ENCODE data around the gene KCTD15. TPM values are rescaled to one million over a fixed set of nuclear protein-coding genes. Genes with fewer than 3 reads are reported as not detected.

Gene KCTD15
- total RNA-seq, 1 donor from 2014 or later = 53.2 TPM

DNA sequence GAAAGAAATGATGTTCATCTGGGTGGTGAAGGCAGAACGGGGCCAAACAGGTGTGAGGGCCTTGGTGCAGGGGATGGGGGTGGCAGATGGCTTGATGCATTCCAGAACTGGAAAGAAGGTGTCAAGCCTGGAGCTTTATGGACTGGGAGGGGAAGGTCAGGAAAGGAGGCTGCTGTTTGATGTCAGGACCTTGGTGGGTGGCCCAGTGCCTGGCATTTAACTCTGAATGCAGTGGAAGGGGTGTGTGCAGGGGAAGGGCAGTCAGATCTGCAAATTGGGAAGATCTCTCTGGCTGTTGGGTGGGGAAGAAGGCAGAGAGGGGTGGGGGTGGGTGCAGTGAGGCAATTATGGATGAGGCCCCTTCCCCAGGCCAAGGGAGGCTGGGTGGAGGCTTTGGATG lies 11.7 kb downstream of the KCTD15 start:
- Mint-ChIP-seq H3K4me3 (no peak overlapping the region), H3K36me3 (peaks cover 18% of the 10 kb centered on the region), H3K4me1 (ENCODE audit: unreplicated experiment) (no peaks in the 10 kb centered on the region), H3K9me3 (no peaks in the 10 kb centered on the region), H3K27me3 (no peaks in the 10 kb centered on the region), H3K27ac (no peak overlapping the region)
- no peak for DNase-seq (ENCODE audit: extremely low spot score, unreplicated experiment)
- no peak for TF ChIP-seq CTCF (conservative IDR thresholded peaks at IDR 0.05)

DNA sequence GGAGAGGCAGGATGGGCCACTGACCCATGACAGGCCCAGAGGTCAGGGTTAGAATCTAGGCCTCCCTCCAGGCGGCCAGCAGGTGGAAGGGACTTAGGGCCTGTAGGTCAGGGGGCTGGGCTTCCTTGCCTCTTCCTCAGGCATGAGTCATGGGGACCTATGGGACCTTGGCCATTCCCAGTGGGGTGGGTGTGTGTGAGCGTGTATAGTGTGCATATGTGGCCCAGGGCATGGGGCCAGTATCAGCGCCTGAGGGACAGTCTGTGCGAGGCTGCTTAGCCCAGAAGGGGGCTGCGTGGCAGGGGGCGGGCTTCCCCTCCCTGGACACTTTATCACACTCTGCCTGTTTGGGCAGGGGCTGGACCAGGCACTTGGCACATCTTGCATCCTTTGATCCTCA lies 13.3 kb downstream of the KCTD15 start:
- H3K36me3 Mint-ChIP-seq = peaks cover 27% of the 10 kb centered on the region
- no peaks in the 10 kb centered on the region for H3K27me3 Mint-ChIP-seq
- H3K4me1 Mint-ChIP-seq (ENCODE audit: unreplicated experiment) = peaks cover 7% of the 10 kb centered on the region
- no peak for TF ChIP-seq CTCF (conservative IDR thresholded peaks at IDR 0.05)
- no peak overlapping the region for H3K27ac Mint-ChIP-seq
- H3K4me3 Mint-ChIP-seq = no peak overlapping the region
- no peak for DNase-seq (ENCODE audit: extremely low spot score, unreplicated experiment)
- no peaks in the 10 kb centered on the region for H3K9me3 Mint-ChIP-seq

DNA sequence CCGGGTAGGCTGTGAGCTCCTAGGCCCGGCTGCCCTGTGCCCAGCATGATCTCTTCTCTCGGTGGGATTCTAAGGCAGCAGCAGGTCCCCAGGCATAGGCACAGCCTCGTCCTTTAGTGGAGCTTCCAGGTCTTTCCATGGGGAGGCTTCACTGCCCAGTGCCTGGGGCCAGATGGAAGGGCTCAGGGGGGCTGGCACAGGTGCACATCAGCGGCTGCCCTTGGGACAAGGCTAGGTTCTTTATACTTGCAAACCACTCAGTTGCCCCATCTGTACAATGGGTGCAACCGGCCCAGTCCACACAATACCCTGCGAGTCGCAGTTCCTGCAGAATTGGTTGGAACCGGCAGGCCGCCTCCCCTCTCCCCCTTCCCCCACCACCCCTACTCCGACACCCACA lies 14.2 kb downstream of the KCTD15 start:
- no peak overlapping the region for H3K4me3 Mint-ChIP-seq
- H3K9me3 Mint-ChIP-seq = no peaks in the 10 kb centered on the region
- no peak for DNase-seq (ENCODE audit: extremely low spot score, unreplicated experiment)
- peaks cover 12% of the 10 kb centered on the region for H3K4me1 Mint-ChIP-seq (ENCODE audit: unreplicated experiment)
- no peak for TF ChIP-seq CTCF (conservative IDR thresholded peaks at IDR 0.05)
- H3K36me3 Mint-ChIP-seq = peaks cover 30% of the 10 kb centered on the region
- H3K27ac Mint-ChIP-seq = no peak overlapping the region
- no peaks in the 10 kb centered on the region for H3K27me3 Mint-ChIP-seq

DNA sequence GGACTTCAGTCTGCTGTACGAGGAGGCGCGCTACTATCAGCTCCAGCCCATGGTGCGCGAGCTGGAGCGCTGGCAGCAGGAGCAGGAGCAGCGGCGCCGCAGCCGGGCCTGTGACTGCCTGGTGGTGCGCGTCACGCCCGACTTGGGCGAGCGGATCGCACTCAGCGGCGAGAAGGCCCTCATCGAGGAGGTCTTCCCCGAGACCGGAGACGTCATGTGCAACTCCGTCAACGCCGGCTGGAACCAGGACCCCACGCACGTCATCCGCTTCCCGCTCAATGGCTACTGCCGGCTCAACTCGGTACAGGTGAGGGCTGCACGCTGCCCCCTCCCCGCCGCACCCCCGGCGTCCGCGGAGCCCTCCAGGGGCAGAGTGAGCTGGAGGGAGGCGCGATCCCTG lies 14.6 kb downstream of the KCTD15 start:
- no peaks in the 10 kb centered on the region for H3K9me3 Mint-ChIP-seq
- H3K27me3 Mint-ChIP-seq = no peaks in the 10 kb centered on the region
- no peak overlapping the region for H3K27ac Mint-ChIP-seq
- DNase-seq (ENCODE audit: extremely low spot score, unreplicated experiment) = no peak
- H3K4me3 Mint-ChIP-seq = no peak overlapping the region
- TF ChIP-seq CTCF (conservative IDR thresholded peaks at IDR 0.05) = no peak
- H3K36me3 Mint-ChIP-seq = peaks cover 26% of the 10 kb centered on the region
- peaks cover 12% of the 10 kb centered on the region for H3K4me1 Mint-ChIP-seq (ENCODE audit: unreplicated experiment)

DNA sequence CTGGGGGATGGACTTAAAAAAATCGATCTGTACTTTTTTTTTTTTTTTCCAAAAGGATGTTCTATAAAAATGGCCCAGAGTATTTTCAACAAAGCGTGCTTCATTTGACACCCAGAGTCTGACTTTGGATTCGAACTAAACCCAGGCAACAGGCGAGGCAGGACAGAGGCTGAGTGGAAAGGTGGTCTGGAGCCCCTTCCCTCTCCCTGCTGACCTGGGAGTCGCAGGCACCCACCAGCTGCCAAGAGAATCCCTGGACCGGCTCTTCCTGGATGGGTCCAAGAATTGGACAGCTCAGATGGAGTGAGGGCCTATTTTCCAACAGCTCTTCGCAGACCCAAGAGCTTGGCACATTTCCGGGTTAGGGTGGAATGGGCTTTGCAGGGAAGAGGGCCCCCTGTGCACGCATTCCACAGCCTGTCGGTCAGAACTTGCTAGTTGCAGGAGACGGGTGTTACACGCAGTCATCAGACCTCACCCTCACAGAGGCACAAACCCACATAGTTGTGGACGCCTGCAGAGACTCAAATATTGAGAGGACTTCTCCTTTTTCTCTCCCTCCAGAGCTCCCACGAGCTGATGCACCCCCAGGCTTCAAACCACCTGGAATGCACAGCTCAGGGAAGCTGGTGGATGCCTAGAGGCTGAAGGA lies 15.2 kb downstream of the KCTD15 start:
- no peak for TF ChIP-seq CTCF (conservative IDR thresholded peaks at IDR 0.05)
- no peak for DNase-seq (ENCODE audit: extremely low spot score, unreplicated experiment)
- peak overlapping the region; percentile 13 for H3K27ac Mint-ChIP-seq
- H3K4me3 Mint-ChIP-seq = no peak overlapping the region
- H3K4me1 Mint-ChIP-seq (ENCODE audit: unreplicated experiment) = peaks cover 12% of the 10 kb centered on the region
- H3K9me3 Mint-ChIP-seq = no peaks in the 10 kb centered on the region
- peaks cover 24% of the 10 kb centered on the region for H3K36me3 Mint-ChIP-seq
- no peaks in the 10 kb centered on the region for H3K27me3 Mint-ChIP-seq

Measured in type B pancreatic cell (in vitro differentiated cells).